ENCODE results near the gene ALKBH8.
A peak's percentile ranks its signal among the peaks of the same experiment; 100 is the strongest.
"Not testable (repeated sequence)": the region's sequence is repeated elsewhere in the genome, so short reads cannot be mapped to it uniquely, and the experiment has no call there.

ALKBH8 gene

DNA sequence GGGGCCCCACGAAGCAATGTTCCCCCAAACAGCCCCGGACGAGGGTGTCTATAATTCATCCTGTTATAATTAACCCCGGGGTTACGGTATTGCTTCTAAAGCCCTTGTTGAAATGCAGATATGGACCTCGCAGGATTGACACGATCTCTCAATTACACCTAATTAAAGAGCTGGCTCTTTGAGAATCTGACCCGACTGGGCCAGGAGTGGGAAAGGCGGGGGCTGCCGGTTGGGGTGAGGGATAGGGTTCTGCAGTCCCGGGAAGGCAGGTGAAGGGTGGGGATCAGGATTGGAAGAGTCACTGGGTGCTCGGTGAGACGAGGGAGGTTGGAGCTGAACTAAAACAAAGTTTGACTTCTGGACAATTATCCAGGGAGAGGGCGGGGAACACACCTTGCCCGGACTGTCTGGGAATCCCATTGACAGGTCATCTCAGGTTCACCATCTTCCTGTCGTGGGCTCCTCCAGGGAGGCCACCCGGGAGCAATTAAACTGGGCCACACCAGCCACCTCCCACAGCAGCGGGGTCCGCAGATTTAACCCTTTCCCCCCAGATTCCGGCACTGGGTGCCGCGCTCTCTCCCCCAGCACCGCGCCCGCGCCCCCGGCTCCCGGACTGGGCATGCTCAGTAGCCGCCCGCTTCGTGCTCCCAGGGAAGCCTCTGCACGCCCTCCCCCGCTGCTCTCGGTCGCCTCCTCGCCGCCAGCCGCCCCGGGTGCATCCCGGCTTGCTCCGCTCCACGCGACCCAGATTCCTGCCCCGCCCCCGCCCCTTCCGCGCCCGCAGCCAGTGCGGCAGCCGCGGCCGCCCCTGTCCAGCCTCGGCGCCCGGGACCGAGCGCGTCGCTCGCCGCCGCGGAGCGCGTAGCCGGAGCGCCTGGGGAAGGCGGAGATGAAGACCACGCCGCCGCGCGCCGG is 25.2 kb upstream of the ALKBH8 start, which contains the start of gene ELMOD1:
ELMOD1 (plus strand) TSS at position 688 of the 918 bp plus-strand sequence. CDS start 27,043 bp downstream, outside the sequence.
- TF ChIP-seq YY1 (IDR thresholded peaks at IDR 0.05; ENCODE audit: insufficient read depth, insufficient read length) (no peak), SUZ12 (IDR thresholded peaks at IDR 0.05; ENCODE audit: extremely low read depth, insufficient read depth, insufficient read length) (no peak), ZNF274 (IDR thresholded peaks at IDR 0.05; ENCODE audit: low read depth, low read length) (no peak)
- Histone ChIP-seq H3K9me3 (ENCODE audit: insufficient read depth, low read length) (no peaks in the 10 kb centered on the region), H3K9ac (ENCODE audit: insufficient read length, low read depth) (peak within 1 kb of the TSS; percentile 72), H3K27me3 (ENCODE audit: insufficient read depth, insufficient read length) (peaks cover 70% of the 10 kb centered on the region), H3K4me1 (ENCODE audit: insufficient read depth, insufficient read length) (peaks cover 6% of the 10 kb centered on the region), H3K4me3 (ENCODE audit: insufficient read length, low read depth) (peak within 1 kb of the TSS; percentile 75), H3K36me3 (ENCODE audit: insufficient read depth, insufficient read length, low read length) (no peaks in the 10 kb centered on the region)
- no peak for DNase-seq (ENCODE audit: low read depth, low spot score)

GRCh38 chr11:107587306-107587979 is 21.9 kb upstream of the ALKBH8 start:
- H3K9ac ChIP-seq (ENCODE audit: insufficient read length, low read depth), result no peak overlapping the region
- TF ChIP-seq ZNF274 (IDR thresholded peaks at IDR 0.05; ENCODE audit: low read depth, low read length) (no peak), SUZ12 (IDR thresholded peaks at IDR 0.05; ENCODE audit: extremely low read depth, insufficient read depth, insufficient read length) (no peak), YY1 (IDR thresholded peaks at IDR 0.05; ENCODE audit: insufficient read depth, insufficient read length) (no peak)
- no peak for DNase-seq (ENCODE audit: low read depth, low spot score)
- no peaks in the 10 kb centered on the region for H3K36me3 ChIP-seq (ENCODE audit: insufficient read depth, insufficient read length, low read length)
- H3K9me3 ChIP-seq (ENCODE audit: insufficient read depth, low read length), result no peaks in the 10 kb centered on the region
- peaks cover 52% of the 10 kb centered on the region for H3K27me3 ChIP-seq (ENCODE audit: insufficient read depth, insufficient read length)
- H3K4me1 ChIP-seq (ENCODE audit: insufficient read depth, insufficient read length), result peaks cover 6% of the 10 kb centered on the region
- no peak overlapping the region for H3K4me3 ChIP-seq (ENCODE audit: insufficient read length, low read depth)

DNA sequence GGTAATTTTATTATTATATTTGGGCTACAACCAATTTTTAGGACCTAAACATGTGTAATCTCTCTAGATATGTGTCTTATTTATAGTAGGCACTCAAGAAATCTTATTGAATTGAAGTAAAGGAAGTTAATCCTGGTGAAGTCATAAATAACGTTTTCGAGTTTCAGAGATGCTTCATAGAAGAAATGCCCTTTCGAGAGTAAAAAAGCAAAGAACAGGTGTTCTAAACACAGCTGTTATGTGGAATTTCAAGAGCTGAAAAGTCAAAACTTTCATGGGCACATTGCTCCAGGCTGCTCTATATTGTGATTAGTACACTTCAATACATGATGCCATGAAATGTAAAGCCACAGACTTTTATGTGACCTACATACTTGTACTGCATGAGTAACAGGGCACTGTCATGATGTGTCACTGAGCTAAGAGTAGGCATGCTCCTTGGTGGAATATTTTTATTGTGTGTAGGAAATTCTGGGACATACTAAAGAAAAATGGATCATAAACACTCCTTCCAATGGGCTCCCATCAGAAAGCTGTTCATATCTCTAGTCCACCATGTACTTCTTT is 18.2 kb upstream of the ALKBH8 start:
- no peak overlapping the region for H3K9ac ChIP-seq (ENCODE audit: insufficient read length, low read depth)
- H3K9me3 ChIP-seq (ENCODE audit: insufficient read depth, low read length), result no peaks in the 10 kb centered on the region
- no peak overlapping the region for H3K4me3 ChIP-seq (ENCODE audit: insufficient read length, low read depth)
- no peak for TF ChIP-seq SUZ12 (IDR thresholded peaks at IDR 0.05; ENCODE audit: extremely low read depth, insufficient read depth, insufficient read length)
- peaks cover 16% of the 10 kb centered on the region for H3K27me3 ChIP-seq (ENCODE audit: insufficient read depth, insufficient read length)
- DNase-seq (ENCODE audit: low read depth, low spot score), result no peak
- no peaks in the 10 kb centered on the region for H3K36me3 ChIP-seq (ENCODE audit: insufficient read depth, insufficient read length, low read length)
- H3K4me1 ChIP-seq (ENCODE audit: insufficient read depth, insufficient read length), result no peaks in the 10 kb centered on the region

DNA sequence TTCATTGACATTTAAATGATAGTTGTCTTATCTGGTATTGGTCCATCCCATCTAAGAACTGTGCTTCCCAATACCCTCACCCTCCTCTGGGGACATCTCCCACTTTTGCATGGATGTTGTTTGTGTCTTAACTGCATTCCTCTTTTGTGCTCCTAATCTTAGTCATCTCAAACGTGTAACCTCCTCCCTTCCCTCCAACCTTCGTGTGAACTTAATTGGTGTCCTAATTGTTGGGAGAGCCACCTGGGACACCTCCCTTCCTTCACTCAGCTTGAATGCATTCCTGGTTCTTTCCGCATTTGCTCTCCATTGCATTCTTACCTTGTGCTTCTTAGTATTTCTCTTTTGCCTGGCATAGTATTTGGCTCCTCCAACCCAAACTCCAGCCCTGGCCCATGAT is 15.6 kb upstream of the ALKBH8 start:
- H3K9ac ChIP-seq (ENCODE audit: insufficient read length, low read depth), result no peak overlapping the region
- no peaks in the 10 kb centered on the region for H3K36me3 ChIP-seq (ENCODE audit: insufficient read depth, insufficient read length, low read length)
- no peak overlapping the region for H3K4me3 ChIP-seq (ENCODE audit: insufficient read length, low read depth)
- H3K27me3 ChIP-seq (ENCODE audit: insufficient read depth, insufficient read length), result no peaks in the 10 kb centered on the region
- TF ChIP-seq SUZ12 (IDR thresholded peaks at IDR 0.05; ENCODE audit: extremely low read depth, insufficient read depth, insufficient read length) (no peak), ZNF274 (IDR thresholded peaks at IDR 0.05; ENCODE audit: low read depth, low read length) (no peak), YY1 (IDR thresholded peaks at IDR 0.05; ENCODE audit: insufficient read depth, insufficient read length) (no peak)
- H3K9me3 ChIP-seq (ENCODE audit: insufficient read depth, low read length), result no peaks in the 10 kb centered on the region
- DNase-seq (ENCODE audit: low read depth, low spot score), result no peak
- no peaks in the 10 kb centered on the region for H3K4me1 ChIP-seq (ENCODE audit: insufficient read depth, insufficient read length)

DNA sequence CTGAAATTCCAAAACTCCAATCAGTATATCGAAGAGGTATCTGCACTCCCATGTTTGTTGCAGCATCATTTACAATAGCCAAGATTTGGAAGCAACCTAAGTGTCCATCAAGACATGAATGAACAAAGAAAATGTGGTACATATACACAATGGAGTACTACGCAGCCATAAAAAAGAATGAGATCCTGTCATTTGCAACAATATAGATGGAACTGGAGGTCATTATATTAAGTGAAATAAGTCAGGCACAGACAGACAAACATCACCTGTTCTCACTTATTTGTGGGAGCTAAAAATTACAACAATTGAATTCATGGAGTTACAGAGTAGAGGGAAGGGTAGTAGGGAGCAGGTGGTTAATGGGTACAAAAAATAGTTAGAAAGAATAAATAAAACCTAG is 13.6 kb upstream of the ALKBH8 start:
- not testable (repeated sequence) for H3K4me3 ChIP-seq (ENCODE audit: insufficient read length, low read depth); H3K9ac ChIP-seq (ENCODE audit: insufficient read length, low read depth); H3K36me3 ChIP-seq (ENCODE audit: insufficient read depth, insufficient read length, low read length); H3K4me1 ChIP-seq (ENCODE audit: insufficient read depth, insufficient read length); H3K27me3 ChIP-seq (ENCODE audit: insufficient read depth, insufficient read length); H3K9me3 ChIP-seq (ENCODE audit: insufficient read depth, low read length); DNase-seq (ENCODE audit: low read depth, low spot score)

DNA sequence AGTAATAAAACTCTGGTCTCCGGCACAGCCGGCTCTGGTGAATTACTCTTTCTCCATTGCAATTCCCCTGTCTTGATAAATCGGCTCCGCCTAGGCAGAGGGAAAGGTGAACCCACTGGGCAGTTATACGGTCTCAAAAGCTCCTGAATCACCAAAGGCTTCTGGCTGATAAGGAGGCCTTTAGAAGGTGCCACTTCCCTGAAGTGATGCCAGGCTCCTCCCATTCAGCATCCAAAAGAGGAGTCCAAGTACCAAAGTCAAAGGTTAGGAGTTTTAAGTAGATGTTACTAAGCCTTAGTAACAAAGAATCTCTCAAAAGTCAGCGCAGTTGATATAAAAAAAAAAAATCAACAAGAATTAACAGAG is 11.8 kb upstream of the ALKBH8 start:
- no peak for DNase-seq (ENCODE audit: low read depth, low spot score)
- H3K36me3 ChIP-seq (ENCODE audit: insufficient read depth, insufficient read length, low read length), result no peaks in the 10 kb centered on the region
- no peaks in the 10 kb centered on the region for H3K9me3 ChIP-seq (ENCODE audit: insufficient read depth, low read length)
- TF ChIP-seq YY1 (IDR thresholded peaks at IDR 0.05; ENCODE audit: insufficient read depth, insufficient read length), result no peak
- TF ChIP-seq SUZ12 (IDR thresholded peaks at IDR 0.05; ENCODE audit: extremely low read depth, insufficient read depth, insufficient read length), result no peak
- TF ChIP-seq ZNF274 (IDR thresholded peaks at IDR 0.05; ENCODE audit: low read depth, low read length), result no peak
- H3K4me3 ChIP-seq (ENCODE audit: insufficient read length, low read depth), result no peak overlapping the region
- H3K27me3 ChIP-seq (ENCODE audit: insufficient read depth, insufficient read length), result no peaks in the 10 kb centered on the region
- no peaks in the 10 kb centered on the region for H3K4me1 ChIP-seq (ENCODE audit: insufficient read depth, insufficient read length)
- no peak overlapping the region for H3K9ac ChIP-seq (ENCODE audit: insufficient read length, low read depth)

DNA sequence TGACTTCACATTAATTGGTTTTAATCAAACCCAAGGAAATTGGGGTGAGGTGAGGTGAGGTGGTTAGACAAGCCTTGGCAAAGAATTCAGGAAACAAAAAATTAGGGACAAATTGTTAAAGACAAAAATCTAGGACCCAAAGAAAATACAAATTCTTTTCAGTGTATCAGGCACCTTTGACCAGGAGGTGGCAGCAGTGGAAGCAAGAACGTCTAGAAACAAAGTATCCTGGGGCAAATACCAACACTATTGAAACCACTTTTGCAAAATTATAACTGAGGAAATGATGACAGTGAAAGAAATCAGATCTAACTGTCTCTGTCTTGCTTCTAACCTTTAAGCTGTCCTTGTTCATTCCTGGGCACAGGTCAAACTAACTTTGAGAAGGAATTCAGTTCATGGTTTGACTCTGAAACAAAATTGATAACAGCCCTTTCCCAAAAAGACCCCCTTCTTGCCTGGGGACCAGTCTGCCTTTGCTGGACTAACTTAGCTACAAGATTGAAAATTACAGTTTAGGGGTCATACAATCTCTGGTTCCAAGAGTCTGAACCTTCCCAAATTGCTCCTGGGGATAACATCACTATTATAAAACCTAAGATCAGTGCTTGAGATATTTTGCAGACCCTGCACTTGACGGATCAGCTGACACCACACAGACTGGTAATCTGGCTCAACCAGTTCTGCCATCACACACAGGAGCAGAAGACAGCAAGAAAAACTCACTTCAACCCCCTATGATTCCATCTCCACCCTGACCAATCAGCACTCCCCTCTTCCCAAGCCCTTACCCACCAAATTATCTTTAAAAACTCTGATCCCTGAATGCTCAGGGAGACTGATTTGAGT is 11.2 kb upstream of the ALKBH8 start:
- not testable (repeated sequence) for H3K9ac ChIP-seq (ENCODE audit: insufficient read length, low read depth); H3K27me3 ChIP-seq (ENCODE audit: insufficient read depth, insufficient read length); H3K9me3 ChIP-seq (ENCODE audit: insufficient read depth, low read length); H3K36me3 ChIP-seq (ENCODE audit: insufficient read depth, insufficient read length, low read length); H3K4me3 ChIP-seq (ENCODE audit: insufficient read length, low read depth); H3K4me1 ChIP-seq (ENCODE audit: insufficient read depth, insufficient read length); DNase-seq (ENCODE audit: low read depth, low spot score)
